GM12878 (cell line): ENCODE results near the gene TELO2. TPM values are rescaled to one million over a fixed set of nuclear protein-coding genes. Genes with fewer than 3 reads are reported as not detected.

Source experiments
- BCL11A ChIP-seq: IDR thresholded peaks from 2 replicates; pipeline ENCODE4 v1.6.1; 2011; ENCODE audit warnings: low read depth, low read length
- BMI1 ChIP-seq: fragments of 450-650 bp; IDR thresholded peaks from 2 replicates; pipeline ENCODE4 v1.6.1; 2016; ENCODE audit warnings: mild to moderate bottlenecking, moderate library complexity, borderline replicate concordance
- CEBPB ChIP-seq, 2 experiments: fragments of 150-350 bp in 1 of 2; IDR thresholded peaks; 2 replicates each; pipeline ENCODE4 v1.6.1; 2012 to 2014; ENCODE audit warnings: low read depth in 2 of 2, low read length in 2 of 2, borderline replicate concordance in 1 of 2, inconsistent platforms in 1 of 2
- MXI1 ChIP-seq: fragments of 150-350 bp; IDR thresholded peaks from 2 replicates; pipeline ENCODE4 v1.6.1; 2011; ENCODE audit warnings: low read depth, mild to moderate bottlenecking, inconsistent platforms, low read length, improper control_type of control experiment
- POU2F2 ChIP-seq: IDR thresholded peaks from 3 replicates; pipeline ENCODE4 v1.6.1; 2011; ENCODE audit warnings: low read depth, mild to moderate bottlenecking, low read length, borderline replicate concordance
- STAT1 ChIP-seq: fragments of 450-650 bp; conservative IDR thresholded peaks from 2 replicates; pipeline ENCODE4 v1.6.1; 2014; ENCODE audit warnings: antibody characterized with exemption, mild to moderate bottlenecking
- polyA plus RNA-seq, 11 experiments: library from polyadenylated mRNA; depleted of rRNA in 4 of 11; unstranded in 6 of 11; stranded (reverse) in 5 of 11; fragments of >200 nt; fragmentation: Nextera tagmentation in 4 of 11; fragmentation: Illumina TruSeq in 1 of 11; extraction: Ambion mirVana in 4 of 11; extraction: Trizol in 1 of 11; gene quantifications; 1 replicate in 1 of 11; 2 replicates in 10 of 11; pipeline versions ENCODE4 v1.2.1 to v1.2.3, GENCODE V29; 2011 to 2016; ENCODE audit warnings: inconsistent platforms in 2 of 11, missing spikeins in 2 of 11, low read depth in 1 of 11
- total RNA-seq, 4 experiments: library from RNA; depleted of rRNA in 3 of 4; stranded (reverse); fragments of >200 nt in 3 of 4; fragmentation: Illumina TruSeq in 1 of 4; extraction: Trizol in 1 of 4; gene quantifications; 2 replicates each; pipeline versions ENCODE4 v1.2.1 to v1.2.3, GENCODE V29; 2013 to 2021
- TF ChIP-seq, protein P1 (sequence below): fragments of 450-650 bp; IDR thresholded peaks from 2 replicates; pipeline ENCODE4 v1.6.1; 2018; ENCODE audit warnings: mild to moderate bottlenecking, low read depth, moderate library complexity; ENCODE audit not compliant: partially characterized antibody
- TF ChIP-seq, protein P2 (sequence below): fragments of 450-650 bp; IDR thresholded peaks from 2 replicates; pipeline ENCODE4 v1.6.1; 2017; ENCODE audit warnings: mild to moderate bottlenecking, moderate library complexity
- TF ChIP-seq, protein P3 (sequence below): IDR thresholded peaks from 2 replicates; pipeline ENCODE4 v1.6.1; 2011; ENCODE audit warnings: borderline replicate concordance, low read depth, mild to moderate bottlenecking, moderate library complexity, low read length; ENCODE audit not compliant: insufficient read depth, poor library complexity, severe bottlenecking

Gene TELO2
- total and polyA plus RNA-seq, 10 of the 15 experiments (the other 5 are each of a cell fraction or from before 2014, with no cell fraction given), result 0.55 to 72.8 (median 18.6) TPM

DNA sequence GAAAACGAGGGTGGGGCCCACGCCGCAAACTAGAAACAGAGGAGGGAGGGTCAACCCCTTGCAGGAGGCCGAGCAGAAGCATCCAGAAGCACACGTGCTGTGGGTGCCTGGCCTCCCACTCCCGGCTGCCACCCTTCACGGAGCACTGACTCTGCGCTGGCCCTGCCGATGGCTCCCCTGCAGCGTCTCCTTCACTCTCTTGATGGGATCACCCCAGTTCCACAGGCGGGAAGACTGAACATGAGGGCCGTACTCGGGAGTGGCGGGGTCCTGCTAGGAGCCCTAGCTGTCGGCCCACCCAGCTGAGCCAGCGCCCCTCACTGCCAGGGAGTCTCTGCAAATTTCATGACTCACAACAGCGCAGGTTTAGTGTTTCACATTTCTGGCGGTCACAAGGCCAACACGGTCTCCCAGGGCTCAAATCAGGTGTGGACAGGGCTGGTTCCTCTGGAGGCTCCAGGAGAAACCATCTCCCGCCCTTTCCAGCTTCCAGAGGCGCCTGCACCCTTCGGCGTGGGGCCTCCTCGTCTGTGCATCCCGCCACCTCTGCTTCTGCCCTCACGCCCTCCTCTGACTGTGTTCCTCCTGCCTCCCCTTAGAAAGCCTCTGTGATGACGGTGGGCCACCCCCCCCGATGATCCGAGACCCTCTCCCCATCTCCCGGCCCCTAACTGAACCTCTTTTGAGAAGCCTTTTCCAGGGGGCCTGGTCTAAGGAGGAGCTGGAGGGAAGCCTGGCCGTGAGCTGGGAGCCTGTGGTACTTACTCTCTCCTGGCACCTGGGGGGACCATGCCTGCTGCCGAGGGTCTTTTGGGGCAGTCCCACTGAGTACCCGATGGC is 6.4 kb upstream of the TELO2 start (continued):
- TF ChIP-seq, protein P1, sequence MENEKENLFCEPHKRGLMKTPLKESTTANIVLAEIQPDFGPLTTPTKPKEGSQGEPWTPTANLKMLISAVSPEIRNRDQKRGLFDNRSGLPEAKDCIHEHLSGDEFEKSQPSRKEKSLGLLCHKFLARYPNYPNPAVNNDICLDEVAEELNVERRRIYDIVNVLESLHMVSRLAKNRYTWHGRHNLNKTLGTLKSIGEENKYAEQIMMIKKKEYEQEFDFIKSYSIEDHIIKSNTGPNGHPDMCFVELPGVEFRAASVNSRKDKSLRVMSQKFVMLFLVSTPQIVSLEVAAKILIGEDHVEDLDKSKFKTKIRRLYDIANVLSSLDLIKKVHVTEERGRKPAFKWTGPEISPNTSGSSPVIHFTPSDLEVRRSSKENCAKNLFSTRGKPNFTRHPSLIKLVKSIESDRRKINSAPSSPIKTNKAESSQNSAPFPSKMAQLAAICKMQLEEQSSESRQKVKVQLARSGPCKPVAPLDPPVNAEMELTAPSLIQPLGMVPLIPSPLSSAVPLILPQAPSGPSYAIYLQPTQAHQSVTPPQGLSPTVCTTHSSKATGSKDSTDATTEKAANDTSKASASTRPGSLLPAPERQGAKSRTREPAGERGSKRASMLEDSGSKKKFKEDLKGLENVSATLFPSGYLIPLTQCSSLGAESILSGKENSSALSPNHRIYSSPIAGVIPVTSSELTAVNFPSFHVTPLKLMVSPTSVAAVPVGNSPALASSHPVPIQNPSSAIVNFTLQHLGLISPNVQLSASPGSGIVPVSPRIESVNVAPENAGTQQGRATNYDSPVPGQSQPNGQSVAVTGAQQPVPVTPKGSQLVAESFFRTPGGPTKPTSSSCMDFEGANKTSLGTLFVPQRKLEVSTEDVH, result no peak
- TF ChIP-seq MXI1 (no peak), POU2F2 (no peak), BCL11A (no peak), CEBPB (IDR thresholded peaks at IDR 0.05; ENCODE audit: borderline replicate concordance in 1 of 2, low read depth in 2 of 2, low read length in 2 of 2) (no peak), BMI1 (no peak), STAT1 (no peak)
- TF ChIP-seq, protein P2, sequence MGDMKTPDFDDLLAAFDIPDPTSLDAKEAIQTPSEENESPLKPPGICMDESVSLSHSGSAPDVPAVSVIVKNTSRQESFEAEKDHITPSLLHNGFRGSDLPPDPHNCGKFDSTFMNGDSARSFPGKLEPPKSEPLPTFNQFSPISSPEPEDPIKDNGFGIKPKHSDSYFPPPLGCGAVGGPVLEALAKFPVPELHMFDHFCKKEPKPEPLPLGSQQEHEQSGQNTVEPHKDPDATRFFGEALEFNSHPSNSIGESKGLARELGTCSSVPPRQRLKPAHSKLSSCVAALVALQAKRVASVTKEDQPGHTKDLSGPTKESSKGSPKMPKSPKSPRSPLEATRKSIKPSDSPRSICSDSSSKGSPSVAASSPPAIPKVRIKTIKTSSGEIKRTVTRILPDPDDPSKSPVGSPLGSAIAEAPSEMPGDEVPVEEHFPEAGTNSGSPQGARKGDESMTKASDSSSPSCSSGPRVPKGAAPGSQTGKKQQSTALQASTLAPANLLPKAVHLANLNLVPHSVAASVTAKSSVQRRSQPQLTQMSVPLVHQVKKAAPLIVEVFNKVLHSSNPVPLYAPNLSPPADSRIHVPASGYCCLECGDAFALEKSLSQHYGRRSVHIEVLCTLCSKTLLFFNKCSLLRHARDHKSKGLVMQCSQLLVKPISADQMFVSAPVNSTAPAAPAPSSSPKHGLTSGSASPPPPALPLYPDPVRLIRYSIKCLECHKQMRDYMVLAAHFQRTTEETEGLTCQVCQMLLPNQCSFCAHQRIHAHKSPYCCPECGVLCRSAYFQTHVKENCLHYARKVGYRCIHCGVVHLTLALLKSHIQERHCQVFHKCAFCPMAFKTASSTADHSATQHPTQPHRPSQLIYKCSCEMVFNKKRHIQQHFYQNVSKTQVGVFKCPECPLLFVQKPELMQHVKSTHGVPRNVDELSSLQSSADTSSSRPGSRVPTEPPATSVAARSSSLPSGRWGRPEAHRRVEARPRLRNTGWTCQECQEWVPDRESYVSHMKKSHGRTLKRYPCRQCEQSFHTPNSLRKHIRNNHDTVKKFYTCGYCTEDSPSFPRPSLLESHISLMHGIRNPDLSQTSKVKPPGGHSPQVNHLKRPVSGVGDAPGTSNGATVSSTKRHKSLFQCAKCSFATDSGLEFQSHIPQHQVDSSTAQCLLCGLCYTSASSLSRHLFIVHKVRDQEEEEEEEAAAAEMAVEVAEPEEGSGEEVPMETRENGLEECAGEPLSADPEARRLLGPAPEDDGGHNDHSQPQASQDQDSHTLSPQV, result no peak
- TF ChIP-seq, protein P3, sequence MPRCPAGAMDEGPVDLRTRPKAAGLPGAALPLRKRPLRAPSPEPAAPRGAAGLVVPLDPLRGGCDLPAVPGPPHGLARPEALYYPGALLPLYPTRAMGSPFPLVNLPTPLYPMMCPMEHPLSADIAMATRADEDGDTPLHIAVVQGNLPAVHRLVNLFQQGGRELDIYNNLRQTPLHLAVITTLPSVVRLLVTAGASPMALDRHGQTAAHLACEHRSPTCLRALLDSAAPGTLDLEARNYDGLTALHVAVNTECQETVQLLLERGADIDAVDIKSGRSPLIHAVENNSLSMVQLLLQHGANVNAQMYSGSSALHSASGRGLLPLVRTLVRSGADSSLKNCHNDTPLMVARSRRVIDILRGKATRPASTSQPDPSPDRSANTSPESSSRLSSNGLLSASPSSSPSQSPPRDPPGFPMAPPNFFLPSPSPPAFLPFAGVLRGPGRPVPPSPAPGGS, result no peak
- TF ChIP-seq, all 136 proteins: peak for 0
